ES-I3 (cell line): ENCODE measurements around the gene DNAH6.
"Not testable (repeated sequence)": the region's sequence is repeated elsewhere in the genome, so short reads cannot be mapped to it uniquely, and the experiment has no call there.

Experiments
- H3K36me3 ChIP-seq: 2 replicates; pipeline ENCODE4 v1.6.1; 2013; ENCODE audit warnings: mild to moderate bottlenecking, low read length, control low read depth, moderate library complexity; ENCODE audit not compliant: insufficient read depth
- H3K4me1 ChIP-seq: 2 replicates; pipeline ENCODE4 v1.6.1; 2013; ENCODE audit warnings: mild to moderate bottlenecking, control low read depth, low read length; ENCODE audit not compliant: insufficient read depth
- H3K9ac ChIP-seq: 2 replicates; pipeline ENCODE4 v1.6.1; 2013; ENCODE audit warnings: low read depth, mild to moderate bottlenecking, low read length, moderate library complexity
- H3K9me3 ChIP-seq: 2 replicates; pipeline ENCODE4 v1.6.1; 2013; ENCODE audit warnings: mild to moderate bottlenecking, low read length, moderate library complexity; ENCODE audit not compliant: control insufficient read depth, insufficient read depth

The DNAH6 gene

DNA sequence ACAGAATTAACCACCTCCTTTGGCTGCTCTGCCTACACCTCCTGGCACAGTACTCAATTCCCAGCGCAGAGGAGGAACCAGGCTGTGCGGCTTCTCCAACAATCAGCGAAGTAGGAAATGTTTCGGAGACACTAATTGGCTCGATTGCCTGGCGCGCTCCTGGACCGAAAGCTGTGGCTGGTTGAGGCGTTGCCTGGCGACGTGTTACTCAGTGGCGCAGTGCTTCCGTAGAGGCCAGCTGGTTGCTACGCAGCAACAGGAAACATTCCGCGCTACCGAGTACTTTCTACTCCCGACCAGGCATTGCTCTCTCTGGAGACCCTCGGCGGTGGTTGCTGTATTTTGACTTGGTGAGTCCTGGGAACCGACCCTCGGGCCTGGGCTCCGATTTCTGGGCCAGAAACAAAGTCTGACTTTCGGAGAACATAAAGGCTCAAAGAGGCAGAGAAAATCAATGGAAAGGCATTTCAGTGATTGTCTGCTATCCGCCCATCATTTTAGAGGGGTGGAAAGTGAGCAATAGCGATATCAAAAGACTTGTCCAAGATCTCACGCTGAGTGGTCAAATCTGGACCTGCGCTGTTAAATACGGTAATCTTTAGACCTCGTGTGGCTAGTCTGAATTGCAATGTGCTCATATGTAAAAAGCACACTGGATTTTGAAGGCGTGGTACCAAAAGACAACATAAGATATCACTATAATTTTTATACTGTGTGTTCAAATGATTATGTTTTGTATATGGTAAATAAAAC, at the start of gene DNAH6:
Gene DNAH6 (plus strand): TSS at position 265 of the 753 bp plus-strand sequence. CDS start 1,329 bp downstream, outside the sequence.
- Histone ChIP-seq H3K4me1 (no peaks in the 10 kb centered on the region), H3K9ac (peak within 1 kb of the TSS; percentile 49; the same call in 1 of the 2 replicates), H3K36me3 (no peaks in the 10 kb centered on the region), H3K9me3 (peaks cover 5% of the 10 kb centered on the region; the same call in 1 of the 2 replicates)

DNA sequence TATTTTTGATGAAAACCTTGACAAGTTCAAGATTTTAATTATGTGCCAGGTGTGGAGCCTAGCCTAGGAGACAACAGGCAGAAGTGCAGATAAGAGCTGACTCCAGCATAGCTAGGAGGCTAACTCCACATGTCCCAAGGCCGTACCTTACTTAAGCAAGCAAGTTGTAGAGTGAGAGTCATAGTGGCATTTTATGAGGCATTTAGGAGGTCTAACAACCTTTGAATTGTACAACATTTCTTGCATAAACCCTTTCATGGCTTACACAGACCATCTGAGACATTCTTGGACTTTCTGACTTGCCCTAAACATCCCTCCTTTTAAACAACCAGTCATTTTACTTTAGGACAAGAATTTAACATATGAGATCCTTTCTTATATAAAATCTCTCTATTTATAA, 48.9 kb upstream of the DNAH6 start:
- H3K9ac ChIP-seq: no peak overlapping the region
- H3K9me3 ChIP-seq: peaks cover 16% of the 10 kb centered on the region
- H3K4me1 ChIP-seq: 0 out of 2 replicates have a peak, but pooled peaks cover 3% of the 10 kb centered on the region
- no peaks in the 10 kb centered on the region for H3K36me3 ChIP-seq

- not testable (repeated sequence) for H3K9me3 ChIP-seq, H3K9ac ChIP-seq, H3K36me3 ChIP-seq, H3K4me1 ChIP-seq
Measured at GRCh38 chr2:84472423-84472822, 43.9 kb upstream of the DNAH6 start.

- Histone ChIP-seq H3K4me1 (no peaks in the 10 kb centered on the region), H3K36me3 (no peaks in the 10 kb centered on the region), H3K9me3 (peaks cover 10% of the 10 kb centered on the region), H3K9ac (no peak overlapping the region)
Measured at GRCh38 chr2:84472856-84473565, 43.3 kb upstream of the DNAH6 start.

- Histone ChIP-seq H3K9me3 (peaks cover 13% of the 10 kb centered on the region), H3K4me1 (no peaks in the 10 kb centered on the region), H3K36me3 (no peaks in the 10 kb centered on the region), H3K9ac (no peak overlapping the region)
Measured at GRCh38 chr2:84474176-84474575, 42.1 kb upstream of the DNAH6 start.

GRCh38 chr2:84477886-84478285, 38.4 kb upstream of the DNAH6 start:
- Histone ChIP-seq H3K9me3 (peaks cover 10% of the 10 kb centered on the region), H3K4me1 (no peaks in the 10 kb centered on the region), H3K36me3 (no peaks in the 10 kb centered on the region), H3K9ac (no peak overlapping the region)

DNA sequence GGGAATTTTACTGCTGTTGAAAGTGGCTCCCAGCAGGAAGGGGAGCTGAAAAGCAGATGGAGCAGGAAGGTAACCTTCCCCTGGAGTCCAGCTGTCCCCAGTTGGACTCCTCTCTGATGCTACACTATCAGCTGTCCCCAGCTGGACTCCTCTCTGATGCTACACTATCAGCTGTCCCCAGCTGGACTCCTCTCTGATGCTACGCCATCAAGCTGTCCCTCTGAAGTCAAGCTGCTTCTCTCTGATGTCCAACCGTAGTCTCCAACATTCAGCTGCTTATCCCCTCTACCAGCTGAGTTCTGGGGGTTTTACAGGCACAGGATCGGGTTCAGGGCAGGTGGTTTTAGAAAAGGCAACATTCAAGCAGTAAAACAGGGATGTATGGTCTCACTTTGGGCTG, 37.4 kb upstream of the DNAH6 start:
- Histone ChIP-seq H3K9me3 (peaks cover 10% of the 10 kb centered on the region), H3K4me1 (no peaks in the 10 kb centered on the region), H3K36me3 (no peaks in the 10 kb centered on the region), H3K9ac (no peak overlapping the region)

GRCh38 chr2:84481702-84482101, 34.6 kb upstream of the DNAH6 start:
- H3K9ac ChIP-seq: no peak overlapping the region
- no peaks in the 10 kb centered on the region for H3K4me1 ChIP-seq
- H3K9me3 ChIP-seq: peaks cover 10% of the 10 kb centered on the region
- H3K36me3 ChIP-seq: no peaks in the 10 kb centered on the region

- Histone ChIP-seq H3K9ac (no peak overlapping the region), H3K36me3 (no peaks in the 10 kb centered on the region), H3K9me3 (peaks cover 7% of the 10 kb centered on the region; the same call in 1 of the 2 replicates), H3K4me1 (no peaks in the 10 kb centered on the region)
Measured at GRCh38 chr2:84482603-84483002, 33.7 kb upstream of the DNAH6 start.

GRCh38 chr2:84483320-84483719, 33.0 kb upstream of the DNAH6 start:
- H3K36me3 ChIP-seq: no peaks in the 10 kb centered on the region
- no peak overlapping the region for H3K9ac ChIP-seq
- 0 out of 2 replicates have a peak, but pooled peaks cover 2% of the 10 kb centered on the region for H3K9me3 ChIP-seq
- no peaks in the 10 kb centered on the region for H3K4me1 ChIP-seq

GRCh38 chr2:84486441-84487115, 29.7 kb upstream of the DNAH6 start:
- Histone ChIP-seq H3K36me3 (no peaks in the 10 kb centered on the region), H3K9me3 (no peaks in the 10 kb centered on the region), H3K4me1 (no peaks in the 10 kb centered on the region), H3K9ac (no peak overlapping the region)

DNA sequence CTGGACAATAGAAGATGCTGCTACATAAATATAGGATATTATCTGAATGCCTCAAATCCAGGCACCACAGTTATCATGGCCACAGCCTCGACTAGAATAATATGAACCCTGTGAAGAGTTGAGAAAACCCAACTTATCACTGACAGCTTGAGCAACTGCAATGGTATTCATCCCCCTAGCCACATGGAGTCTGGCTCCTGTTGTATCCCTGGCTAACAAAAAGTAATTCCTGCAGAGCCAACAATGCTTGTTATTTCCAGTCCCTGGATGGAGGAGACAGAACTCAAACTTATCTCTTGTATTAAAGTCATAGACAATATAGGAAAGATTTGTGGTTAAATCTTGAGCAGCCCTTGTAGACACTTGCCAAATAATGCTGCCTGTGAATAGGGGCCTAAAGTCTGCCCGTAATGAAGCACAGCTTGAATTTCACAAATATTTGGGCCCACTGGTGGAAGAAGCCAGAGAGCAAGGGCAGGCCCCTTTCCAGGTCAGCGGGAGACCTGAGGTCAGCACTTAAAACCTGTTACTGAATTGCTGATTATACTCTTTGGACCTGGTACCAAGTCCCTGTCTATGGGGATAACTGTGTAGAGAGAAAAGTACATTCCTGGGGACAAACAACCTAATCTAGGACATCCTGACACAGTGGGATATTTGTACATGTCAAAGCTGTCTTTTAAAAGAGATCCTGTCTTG, 28.9 kb upstream of the DNAH6 start:
- H3K9me3 ChIP-seq: no peaks in the 10 kb centered on the region
- no peak overlapping the region for H3K9ac ChIP-seq
- H3K36me3 ChIP-seq: no peaks in the 10 kb centered on the region
- no peaks in the 10 kb centered on the region for H3K4me1 ChIP-seq

GRCh38 chr2:84491256-84491655, 25.0 kb upstream of the DNAH6 start:
- Histone ChIP-seq H3K9me3 (no peaks in the 10 kb centered on the region), H3K4me1 (no peaks in the 10 kb centered on the region), H3K36me3 (no peaks in the 10 kb centered on the region), H3K9ac (no peak overlapping the region)

GRCh38 chr2:84491741-84492140, 24.6 kb upstream of the DNAH6 start:
- Histone ChIP-seq H3K9me3 (no peaks in the 10 kb centered on the region), H3K4me1 (no peaks in the 10 kb centered on the region), H3K9ac (no peak overlapping the region), H3K36me3 (no peaks in the 10 kb centered on the region)
